ENCODE results near the gene GPRC5C.

The GPRC5C gene

DNA sequence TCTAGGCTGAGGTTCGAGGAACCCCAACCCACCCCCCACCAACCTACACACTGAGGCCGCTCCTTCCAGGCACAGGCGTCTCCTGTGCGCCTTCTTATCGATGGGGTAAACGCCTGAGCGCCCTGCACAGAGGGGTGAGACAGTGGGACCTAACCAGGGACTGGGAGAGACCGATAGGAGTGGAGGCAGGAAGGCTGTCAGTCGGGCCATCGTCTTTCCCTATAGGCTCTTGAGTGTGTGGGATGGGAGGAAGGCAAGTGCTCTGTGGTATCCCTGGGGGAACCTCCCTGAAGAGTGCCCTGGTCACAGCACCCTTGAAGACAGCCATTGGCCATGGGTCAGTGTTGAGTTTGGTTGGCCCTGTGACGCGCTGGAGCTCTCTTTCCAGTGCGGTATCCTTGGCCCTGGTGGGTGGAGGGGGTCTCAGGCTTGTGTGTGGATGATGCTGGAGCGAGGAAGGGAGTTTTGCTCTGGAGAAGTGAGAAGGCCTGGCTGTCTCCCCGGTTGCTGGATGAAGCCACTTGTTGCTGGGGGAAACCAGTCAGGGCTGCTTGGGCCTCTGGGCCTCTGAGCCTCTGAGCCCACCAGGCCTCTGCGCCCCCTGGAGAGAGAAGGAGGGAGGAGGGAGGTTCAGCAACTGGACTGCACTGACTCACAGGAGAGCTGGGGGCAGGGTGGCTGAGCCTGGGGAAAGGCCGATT, 1.7 kb downstream of the GPRC5C start:
- no peak for DNase-seq

DNA sequence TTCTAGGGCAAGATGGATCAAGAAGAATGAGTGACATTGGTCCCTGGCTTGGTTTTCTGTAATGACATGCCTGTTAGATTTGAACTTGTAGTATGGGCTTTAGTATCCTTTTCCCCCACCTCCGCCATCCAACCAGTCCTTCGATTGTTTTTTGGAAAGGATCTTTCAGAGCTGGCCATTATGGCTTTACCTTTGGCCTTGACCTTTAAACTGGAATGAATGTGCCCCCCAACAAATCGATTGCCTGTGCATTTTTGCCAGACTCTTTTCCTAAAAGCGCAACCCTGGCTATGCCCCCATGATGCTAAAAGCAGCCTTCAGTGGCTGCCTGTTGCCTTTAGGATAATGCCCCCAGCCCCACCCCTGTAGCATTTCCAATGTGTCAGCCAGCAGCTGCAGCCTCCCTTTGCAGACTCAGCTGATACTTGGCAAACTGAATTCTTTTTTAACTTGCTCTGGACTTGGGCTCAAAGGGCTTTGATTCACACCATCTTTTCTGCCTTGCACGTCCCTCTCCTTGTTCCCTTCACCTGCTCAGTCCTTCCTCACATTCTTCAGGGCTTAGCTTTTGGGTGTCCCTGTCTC, 4.0 kb downstream of the GPRC5C start:
- no peak for DNase-seq

DNA sequence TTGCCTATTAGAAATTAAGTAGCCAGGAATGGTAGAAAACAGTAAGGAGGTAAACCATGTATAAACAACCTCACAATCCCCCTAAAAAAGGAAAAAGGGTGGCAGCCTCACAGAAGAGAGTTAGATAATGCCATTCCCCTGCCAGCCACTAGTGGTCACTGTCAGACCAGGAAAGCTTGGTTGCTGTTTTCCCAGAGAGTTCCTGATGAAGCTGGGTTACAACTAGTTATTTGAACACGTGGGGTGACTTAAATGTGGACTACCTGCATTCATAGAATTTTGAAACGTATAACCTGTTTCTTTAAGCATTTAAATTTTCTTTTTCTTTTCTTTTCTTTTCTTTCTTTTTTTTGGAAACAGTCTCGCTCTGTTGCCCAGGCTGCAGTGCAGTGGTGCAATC, 5.8 kb downstream of the GPRC5C start:
- no peak for DNase-seq

DNA sequence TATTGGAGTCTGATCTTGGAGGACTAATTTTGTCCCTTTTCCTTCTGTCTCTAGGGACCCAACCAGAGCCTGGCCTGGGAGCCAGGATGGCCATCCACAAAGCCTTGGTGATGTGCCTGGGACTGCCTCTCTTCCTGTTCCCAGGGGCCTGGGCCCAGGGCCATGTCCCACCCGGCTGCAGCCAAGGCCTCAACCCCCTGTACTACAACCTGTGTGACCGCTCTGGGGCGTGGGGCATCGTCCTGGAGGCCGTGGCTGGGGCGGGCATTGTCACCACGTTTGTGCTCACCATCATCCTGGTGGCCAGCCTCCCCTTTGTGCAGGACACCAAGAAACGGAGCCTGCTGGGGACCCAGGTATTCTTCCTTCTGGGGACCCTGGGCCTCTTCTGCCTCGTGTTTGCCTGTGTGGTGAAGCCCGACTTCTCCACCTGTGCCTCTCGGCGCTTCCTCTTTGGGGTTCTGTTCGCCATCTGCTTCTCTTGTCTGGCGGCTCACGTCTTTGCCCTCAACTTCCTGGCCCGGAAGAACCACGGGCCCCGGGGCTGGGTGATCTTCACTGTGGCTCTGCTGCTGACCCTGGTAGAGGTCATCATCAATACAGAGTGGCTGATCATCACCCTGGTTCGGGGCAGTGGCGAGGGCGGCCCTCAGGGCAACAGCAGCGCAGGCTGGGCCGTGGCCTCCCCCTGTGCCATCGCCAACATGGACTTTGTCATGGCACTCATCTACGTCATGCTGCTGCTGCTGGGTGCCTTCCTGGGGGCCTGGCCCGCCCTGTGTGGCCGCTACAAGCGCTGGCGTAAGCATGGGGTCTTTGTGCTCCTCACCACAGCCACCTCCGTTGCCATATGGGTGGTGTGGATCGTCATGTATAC, 8.0 kb downstream of the GPRC5C start:
- DNase-seq = no peak

DNA sequence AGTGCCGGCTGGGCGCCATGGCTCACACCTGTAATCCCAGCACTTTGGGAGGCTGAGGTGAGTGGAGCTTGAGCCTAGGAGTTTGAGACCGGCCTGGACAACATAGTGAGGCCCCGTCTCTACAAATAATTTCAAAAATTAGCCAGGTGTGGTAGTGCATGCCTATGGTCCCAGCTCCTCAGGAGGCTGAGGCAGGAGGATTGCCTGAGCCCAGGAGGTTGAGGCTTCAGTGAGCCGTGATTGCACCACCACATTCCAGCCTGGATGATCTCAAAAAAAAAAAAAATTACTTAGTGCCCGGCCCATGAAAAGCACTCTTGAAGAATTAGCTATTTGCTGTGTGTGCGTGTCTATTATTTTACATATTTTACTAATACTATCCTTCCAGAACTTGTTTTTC, 9.6 kb downstream of the GPRC5C start:
- no peak for DNase-seq

DNA sequence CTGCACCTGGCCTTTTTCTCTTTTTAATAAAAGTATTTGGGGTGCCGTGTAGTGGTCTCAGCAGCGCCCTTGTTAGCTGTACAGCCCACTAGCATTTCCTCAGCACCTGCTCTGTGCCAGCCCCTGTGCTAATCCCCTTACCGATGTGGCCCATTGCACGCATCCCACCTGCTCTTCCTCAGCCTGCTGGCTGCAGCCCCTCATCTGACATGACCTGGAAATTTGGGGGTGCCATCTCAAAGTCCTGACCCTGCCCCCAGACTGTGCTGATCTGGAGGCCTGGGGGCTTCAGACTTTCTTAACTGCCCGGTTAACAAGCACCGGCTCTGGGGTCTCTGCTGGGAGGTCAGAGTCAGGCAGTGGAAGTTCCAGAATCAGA, 10.4 kb downstream of the GPRC5C start:
- no peak for DNase-seq

- DNase-seq = no peak
Observed at GRCh38 chr17:74442670-74443515, 11.0 kb downstream of the GPRC5C start.

GRCh38 chr17:74443516-74444296, 11.8 kb downstream of the GPRC5C start:
- DNase-seq = no peak

GRCh38 chr17:74444406-74444805, 12.5 kb downstream of the GPRC5C start:
- DNase-seq = no peak

GRCh38 chr17:74445158-74445557, 13.3 kb downstream of the GPRC5C start:
- no peak for DNase-seq

DNA sequence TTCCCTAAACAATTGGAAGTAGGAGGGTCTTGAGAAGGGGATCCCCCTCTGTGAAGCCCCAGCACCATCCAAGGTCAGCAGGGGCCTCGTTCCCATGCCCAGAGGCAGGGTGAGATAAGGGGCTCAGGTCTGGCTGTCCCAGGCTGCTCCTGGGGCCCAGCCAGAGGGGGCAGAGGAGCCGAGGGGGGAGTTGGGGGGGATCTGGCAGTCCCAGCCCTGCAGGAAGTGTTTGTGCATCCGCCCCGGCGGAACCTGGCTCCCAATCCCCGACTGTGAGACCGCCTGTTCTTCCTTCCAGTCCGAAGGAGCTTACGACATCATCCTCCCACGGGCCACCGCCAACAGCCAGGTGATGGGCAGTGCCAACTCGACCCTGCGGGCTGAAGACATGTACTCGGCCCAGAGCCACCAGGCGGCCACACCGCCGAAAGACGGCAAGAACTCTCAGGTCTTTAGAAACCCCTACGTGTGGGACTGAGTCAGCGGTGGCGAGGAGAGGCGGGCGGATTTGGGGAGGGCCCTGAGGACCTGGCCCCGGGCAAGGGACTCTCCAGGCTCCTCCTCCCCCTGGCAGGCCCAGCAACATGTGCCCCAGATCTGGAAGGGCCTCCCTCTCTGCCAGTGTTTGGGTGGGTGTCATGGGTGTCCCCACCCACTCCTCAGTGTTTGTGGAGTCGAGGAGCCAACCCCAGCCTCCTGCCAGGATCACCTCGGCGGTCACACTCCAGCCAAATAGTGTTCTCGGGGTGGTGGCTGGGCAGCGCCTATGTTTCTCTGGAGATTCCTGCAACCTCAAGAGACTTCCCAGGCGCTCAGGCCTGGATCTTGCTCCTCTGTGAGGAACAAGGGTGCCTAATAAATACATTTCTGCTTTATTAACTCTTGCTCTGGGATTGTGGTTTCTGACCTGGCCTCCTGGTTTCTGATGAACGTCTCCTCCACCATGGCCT, 14.9 kb downstream of the GPRC5C start:
- DNase-seq = no peak

DNA sequence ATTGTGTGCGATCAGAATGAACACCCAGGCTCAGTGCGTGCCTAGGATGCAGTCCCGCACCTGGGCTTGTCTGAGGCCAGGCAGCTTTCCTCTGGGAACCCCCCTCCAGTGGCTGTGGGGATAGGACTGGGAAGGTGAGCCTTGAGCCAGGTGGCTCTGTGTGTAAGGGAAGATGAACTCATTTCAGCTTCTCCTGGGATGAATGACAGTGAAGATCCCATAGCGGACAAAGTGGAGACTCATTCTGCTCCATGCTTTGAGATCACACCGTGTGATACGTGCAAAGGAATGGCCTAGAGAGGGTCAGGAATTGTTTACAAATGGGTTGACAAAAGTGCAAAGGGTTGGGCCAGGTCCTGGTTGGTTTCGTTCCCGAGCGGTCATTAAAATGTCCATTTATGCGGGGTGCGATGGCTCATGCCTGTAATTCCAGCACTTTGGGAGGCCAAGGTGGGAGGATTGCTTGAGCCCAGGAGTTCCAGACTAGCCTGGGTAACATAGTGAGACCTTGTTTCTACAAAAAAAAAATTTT, 15.8 kb downstream of the GPRC5C start:
- DNase-seq = no peak

DNA sequence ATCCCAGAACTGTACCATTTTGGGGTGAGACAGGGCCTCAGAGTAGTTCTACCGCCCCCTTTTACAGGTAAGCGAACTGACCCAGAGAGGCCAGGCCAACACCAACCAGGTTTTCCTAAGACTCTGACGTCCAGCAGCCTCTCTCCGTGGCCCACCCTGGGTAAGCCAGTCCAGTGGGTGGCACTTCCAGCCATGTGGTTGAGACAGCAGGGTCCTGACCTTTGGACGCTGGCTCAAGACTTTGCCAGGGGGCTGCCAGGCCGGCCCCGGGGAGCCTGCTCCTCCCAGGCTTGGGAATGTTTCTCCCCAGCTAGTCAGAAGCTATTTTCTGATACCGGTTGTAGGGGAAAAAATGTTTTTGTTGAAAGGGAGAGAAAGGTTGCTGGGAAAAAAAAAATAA, 16.9 kb downstream of the GPRC5C start:
- no peak for DNase-seq

- no peak for DNase-seq
Observed at GRCh38 chr17:74449306-74449705, 17.4 kb downstream of the GPRC5C start.

DNA sequence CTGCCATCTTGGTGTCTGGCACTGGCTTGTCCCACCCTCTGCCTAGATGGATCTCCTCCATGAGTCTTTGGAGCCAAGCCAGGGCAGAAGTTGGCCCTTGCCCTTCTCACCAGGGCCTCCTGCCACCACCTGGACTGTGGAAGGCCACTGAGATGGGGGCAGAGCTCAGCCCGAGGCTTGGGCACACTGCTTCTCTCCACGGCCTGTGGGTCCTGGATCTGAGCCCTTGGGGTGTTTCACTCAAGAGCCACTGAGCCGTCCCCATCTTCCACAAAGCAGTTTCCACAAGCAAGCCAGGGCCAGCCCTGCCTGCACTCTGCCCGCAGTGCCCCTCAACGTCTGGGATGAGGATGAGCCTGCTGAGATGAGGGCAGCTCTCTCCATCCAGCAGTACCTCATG, 17.9 kb downstream of the GPRC5C start:
- DNase-seq = no peak

- no peak for DNase-seq
Observed at GRCh38 chr17:74450231-74450630, 18.3 kb downstream of the GPRC5C start.

- DNase-seq = no peak
Observed at GRCh38 chr17:74450925-74451403, 19.1 kb downstream of the GPRC5C start.

- no peak for DNase-seq
Observed at GRCh38 chr17:74451557-74451956, 19.7 kb downstream of the GPRC5C start.

- no peak for DNase-seq
Observed at GRCh38 chr17:74452033-74452840, 20.3 kb downstream of the GPRC5C start.
